ENCODE measurements around the gene DOCK2.

GRCh38 chr5:169805937-169806700, 169.0 kb downstream of the DOCK2 start:
- TF ChIP-seq CTCF (IDR thresholded peaks at IDR 0.05) (no peak), EZH2 (IDR thresholded peaks at IDR 0.05; ENCODE audit: borderline replicate concordance, insufficient read depth, low read depth, low read length, poor library complexity, severe bottlenecking) (no peak)
